H1 (cell line): ENCODE measurements around the gene UCN3. TPM values are rescaled to one million over a fixed set of nuclear protein-coding genes. Genes with fewer than 3 reads are reported as not detected.
A peak's percentile ranks its signal among the peaks of the same experiment; 100 is the strongest.

Source experiments
- CTCF ChIA-PET: fragments of 300-600 bp; sonication (Branson Sonifier 250); formaldehyde crosslinking; loops from one replicate; lab custom pipeline; 2021; ENCODE audit not compliant: partially characterized antibody; lab: Charles Lee
- POLR2A ChIA-PET: fragments of 300-600 bp; sonication (Branson Sonifier 250); formaldehyde crosslinking; loops from one replicate; lab custom pipeline; 2021; ENCODE audit warnings: inconsistent platforms; ENCODE audit not compliant: partially characterized antibody; lab: Charles Lee
- DNase-seq, 2 experiments: peaks; one replicate each; pipeline versions ENCODE4 v3.0.0 to v3.0.0-alpha.2; 2010 to 2022; ENCODE audit warnings: low spot score in 2 of 2, low read depth in 1 of 2, mixed read lengths in 1 of 2
- FAIRE-seq: peaks from 2 replicates; lab custom pipeline; 2011; peaks lifted over from hg19 to GRCh38; lab: Jason Lieb, UNC
- H2AFZ ChIP-seq: 2 replicates; pipeline ENCODE4 v1.8.1; 2012; ENCODE audit warnings: low read length, inconsistent platforms
- H2AK5ac ChIP-seq: 2 replicates; pipeline ENCODE4 v1.6.1; 2013; ENCODE audit warnings: low read depth, low read length
- H2BK120ac ChIP-seq: replicated peaks from 2 replicates; pipeline ENCODE3; 2013; ENCODE audit warnings: low read depth, low read length, inconsistent platforms
- H2BK12ac ChIP-seq: 2 replicates; pipeline ENCODE4 v1.6.1; 2013; ENCODE audit warnings: low read depth, low read length
- H2BK15ac ChIP-seq: 2 replicates; pipeline ENCODE4 v1.6.1; 2013; ENCODE audit warnings: low read length
- H2BK20ac ChIP-seq: 2 replicates; pipeline ENCODE4 v1.6.1; 2013; ENCODE audit warnings: low read length
- H2BK5ac ChIP-seq: 2 replicates; pipeline ENCODE4 v1.6.1; 2013; ENCODE audit warnings: low read depth, low read length
- H3K14ac ChIP-seq: 2 replicates; pipeline ENCODE4 v1.6.1; 2013; ENCODE audit warnings: inconsistent platforms; ENCODE audit not compliant: insufficient read length
- H3K18ac ChIP-seq: 2 replicates; pipeline ENCODE4 v1.6.1; 2013; ENCODE audit warnings: low read length; ENCODE audit errors: extremely low read depth
- H3K23ac ChIP-seq: 2 replicates; pipeline ENCODE4 v1.6.1; 2013; ENCODE audit warnings: inconsistent platforms; ENCODE audit not compliant: insufficient read length
- H3K23me2 ChIP-seq: 2 replicates; pipeline ENCODE4 v1.6.1; 2013; ENCODE audit warnings: low read depth, low read length
- H3K27ac ChIP-seq: 2 replicates; pipeline ENCODE4 v1.6.1; 2011; ENCODE audit warnings: low read depth, low read length, inconsistent platforms
- H3K27me3 ChIP-seq, 4 experiments: replicated peaks in 1 of 4; 1 replicate in 1 of 4; 2 replicates in 3 of 4; pipeline versions ENCODE4 v1.6.1 to v1.8.1; 2011 to 2013; ENCODE audit warnings: low read length in 3 of 4, mild to moderate bottlenecking in 3 of 4, inconsistent platforms in 2 of 4, mixed read lengths in 2 of 4, moderate library complexity in 1 of 4; ENCODE audit not compliant: control insufficient read depth in 3 of 4, insufficient read depth in 3 of 4; ENCODE audit errors: extremely low read depth in 1 of 4
- H3K36me3 ChIP-seq, 4 experiments: 2 replicates each; pipeline versions ENCODE4 v1.6.1 to v1.8.1; 2011 to 2013; ENCODE audit warnings: mild to moderate bottlenecking in 4 of 4, low read length in 3 of 4, moderate library complexity in 2 of 4, control low read depth in 1 of 4, inconsistent platforms in 1 of 4; ENCODE audit not compliant: insufficient read depth in 4 of 4, control insufficient read depth in 2 of 4
- H3K4ac ChIP-seq: replicated peaks from 2 replicates; pipeline ENCODE3; 2013; ENCODE audit warnings: low read length, low read depth, mixed read lengths, inconsistent platforms; ENCODE audit not compliant: insufficient read length
- H3K4me1 ChIP-seq, 4 experiments: replicated peaks in 1 of 4; 1 replicate in 1 of 4; 2 replicates in 3 of 4; pipeline versions ENCODE4 v1.6.1 to v1.8.1; 2011 to 2013; ENCODE audit warnings: low read length in 3 of 4, inconsistent platforms in 2 of 4, mixed read lengths in 1 of 4; ENCODE audit not compliant: insufficient read depth in 4 of 4, control insufficient read depth in 3 of 4
- H3K4me2 ChIP-seq, 2 experiments: 2 replicates each; pipeline versions ENCODE4 v1.6.1 to v1.8.1; 2011 to 2013; ENCODE audit warnings: low read depth in 2 of 2, low read length in 2 of 2, control low read depth in 1 of 2, inconsistent platforms in 1 of 2, mild to moderate bottlenecking in 1 of 2; ENCODE audit not compliant: insufficient read depth in 1 of 2
- H3K4me3 ChIP-seq, 4 experiments: fragments of 200-600, 300-600 bp in 1 of 4; sonication (generic), shearing (Covaris generic), sonication (Bioruptor Twin) in 1 of 4; 2 replicates each; pipeline versions ENCODE4 v1.5.1 to v1.8.1; 2011 to 2016; ENCODE audit warnings: low read length in 4 of 4, low read depth in 3 of 4, control low read depth in 2 of 4, inconsistent platforms in 2 of 4, mild to moderate bottlenecking in 2 of 4, mixed read lengths in 1 of 4, moderate library complexity in 1 of 4; ENCODE audit not compliant: insufficient read depth in 2 of 4; ENCODE audit errors: extremely low read depth in 1 of 4
- H3K56ac ChIP-seq: replicated peaks from 2 replicates; pipeline ENCODE3; 2013; ENCODE audit warnings: low read depth, mild to moderate bottlenecking, mixed read lengths, low read length, inconsistent platforms; ENCODE audit not compliant: insufficient read length
- H3K79me1 ChIP-seq: 2 replicates; pipeline ENCODE4 v1.6.1; 2013; ENCODE audit warnings: low read depth, low read length, control low read depth
- H3K79me2 ChIP-seq, 2 experiments: 2 replicates each; pipeline versions ENCODE4 v1.6.1 to v1.8.1; 2012 to 2013; ENCODE audit warnings: low read length in 2 of 2, mild to moderate bottlenecking in 2 of 2, inconsistent platforms in 1 of 2; ENCODE audit not compliant: insufficient read depth in 2 of 2, control insufficient read depth in 1 of 2
- H3K9ac ChIP-seq, 4 experiments: replicated peaks in 1 of 4; 1 replicate in 1 of 4; 2 replicates in 3 of 4; pipeline versions ENCODE4 v1.6.1 to v1.8.1; 2011 to 2013; ENCODE audit warnings: low read depth in 3 of 4, low read length in 3 of 4, control low read depth in 2 of 4, mild to moderate bottlenecking in 2 of 4, moderate library complexity in 2 of 4, inconsistent platforms in 1 of 4; ENCODE audit errors: extremely low read depth in 1 of 4
- H3K9me3 ChIP-seq, 2 experiments: 2 replicates each; pipeline versions ENCODE4 v1.6.1 to v1.8.1; 2012 to 2013; ENCODE audit warnings: mild to moderate bottlenecking in 2 of 2, moderate library complexity in 2 of 2, control low read depth in 1 of 2, inconsistent platforms in 1 of 2, low read depth in 1 of 2, low read length in 1 of 2, mixed read lengths in 1 of 2; ENCODE audit not compliant: insufficient read depth in 2 of 2
- H4K20me1 ChIP-seq, 2 experiments: replicated peaks in 1 of 2; 2 replicates each; pipeline versions ENCODE3 to v1.8.1; 2011 to 2013; ENCODE audit warnings: inconsistent platforms in 2 of 2, low read length in 2 of 2, mild to moderate bottlenecking in 1 of 2; ENCODE audit not compliant: insufficient read depth in 2 of 2, control insufficient read depth in 1 of 2
- H4K5ac ChIP-seq: 2 replicates; pipeline ENCODE4 v1.6.1; 2013; ENCODE audit warnings: low read length, low read depth, mixed read lengths, inconsistent platforms; ENCODE audit not compliant: insufficient read length
- H4K8ac ChIP-seq: 2 replicates; pipeline ENCODE4 v1.8.0; 2013; ENCODE audit warnings: mild to moderate bottlenecking, moderate library complexity, low read length, inconsistent platforms; ENCODE audit not compliant: insufficient read depth; ENCODE audit errors: extremely low read depth
- H4K91ac ChIP-seq: replicated peaks from 2 replicates; pipeline ENCODE3; 2013; ENCODE audit warnings: low read length, mixed read lengths, inconsistent platforms; ENCODE audit not compliant: insufficient read length
- HDAC2 ChIP-seq, 2 experiments: fragments of 300-600 bp in 1 of 2; sonication (generic) in 1 of 2; IDR thresholded peaks; 2 replicates each; pipeline ENCODE4 v1.6.1; 2011 to 2012; ENCODE audit warnings: low read depth in 2 of 2, low read length in 2 of 2, mild to moderate bottlenecking in 2 of 2, moderate library complexity in 2 of 2, borderline replicate concordance in 1 of 2, inconsistent platforms in 1 of 2
- SP2 ChIP-seq: IDR thresholded peaks from 2 replicates; pipeline ENCODE4 v1.6.1; 2012; ENCODE audit warnings: mild to moderate bottlenecking, low read length, inconsistent platforms
- WGBS, 2 experiments: shearing (Covaris generic) in 1 of 2; methylation state at CpG; one replicate each; pipeline versions ENCODE4 v1.1.6 to v1.1.7; 2013 to 2015; ENCODE audit warnings: low lambda C conversion rate in 2 of 2, mixed read lengths in 2 of 2, inconsistent platforms in 1 of 2, low coverage in 1 of 2, missing lambda C conversion rate in 1 of 2; ENCODE audit not compliant: insufficient replicate concordance in 2 of 2, insufficient coverage in 1 of 2, insufficient read length in 1 of 2; ENCODE audit errors: extremely low coverage in 1 of 2, missing lambda C conversion rate in 1 of 2; 5-methylcytosine and 5-hydroxymethylcytosine counted together
- polyA plus RNA-seq, 7 experiments: library from polyadenylated mRNA; depleted of rRNA in 3 of 7; stranded (reverse) in 5 of 7; unstranded in 2 of 7; fragments of >200 nt in 5 of 7; fragments of 200-250 nt in 2 of 7; gene quantifications; 1 replicate in 5 of 7; 2 replicates in 1 of 7; 4 replicates in 1 of 7; pipeline versions ENCODE4 v1.2.1 to v1.2.3, GENCODE V29; 2011 to 2013; ENCODE audit warnings: missing spikeins in 2 of 7, mixed read lengths in 2 of 7
- total RNA-seq: library from RNA; stranded (reverse); fragmentation: NEBNext Ultra II Directional; extraction: Animal tissue kit (Norgen Biotek cat#: 25700); gene quantifications from 2 replicates; pipeline ENCODE4 v1.2.1, GENCODE V29; 2021

Gene UCN3
- total and polyA plus RNA-seq, 2 of the 8 experiments (the other 6 are each of a cell fraction or from before 2014, with no cell fraction given) = not detected

- H3K9me3 ChIP-seq = no peaks in the 10 kb centered on the region
- H2BK20ac ChIP-seq = no peak overlapping the region
- no peak overlapping the region for H3K4me3 ChIP-seq
- H3K4me1 ChIP-seq = no peaks in the 10 kb centered on the region
- H3K27ac ChIP-seq = no peak overlapping the region
- H3K79me1 ChIP-seq = no peaks in the 10 kb centered on the region
- no peak overlapping the region for H2BK15ac ChIP-seq
- no peak overlapping the region for H3K9ac ChIP-seq
- no peak overlapping the region for H4K8ac ChIP-seq
- DNase-seq = no peak
- POLR2A ChIA-PET = no interaction called here
- no peak overlapping the region for H4K5ac ChIP-seq
- H3K4ac ChIP-seq = no peak overlapping the region
- peak overlapping the region; percentile 85; the same call in 1 of the 2 replicates for H2AFZ ChIP-seq
- WGBS, 2 experiments = 78% methylated on average over 4 of the region's 4 CpGs; no CpG with 5 or more reads in 1 of the 2 experiments
- no peaks in the 10 kb centered on the region for H3K27me3 ChIP-seq
- no peak overlapping the region for H2BK5ac ChIP-seq
- no peak overlapping the region for H4K91ac ChIP-seq
- H2AK5ac ChIP-seq = no peak overlapping the region
- H3K36me3 ChIP-seq = no peaks in the 10 kb centered on the region
- no peak overlapping the region for H3K56ac ChIP-seq
- no peaks in the 10 kb centered on the region for H3K23me2 ChIP-seq
- no peak overlapping the region for H2BK120ac ChIP-seq
- no peak overlapping the region for H3K23ac ChIP-seq
- H3K79me2 ChIP-seq = no peaks in the 10 kb centered on the region
- H2BK12ac ChIP-seq = no peak overlapping the region
- H3K18ac ChIP-seq = no peak overlapping the region
- CTCF ChIA-PET = no interaction called here
- no peak for FAIRE-seq
- no peaks in the 10 kb centered on the region for H4K20me1 ChIP-seq
- no peak overlapping the region for H3K4me2 ChIP-seq
- H3K14ac ChIP-seq = no peak overlapping the region
- TF ChIP-seq HDAC2 (IDR thresholded peaks at IDR 0.05; ENCODE audit: borderline replicate concordance in 1 of 2, low read depth in 2 of 2, low read length in 2 of 2) = no peak
- TF ChIP-seq SP2 = no peak
These were observed 17.9 kb upstream of the UCN3 start for GRCh38 chr10:5346881-5347280.
